HUDEP-2 (cell line): ENCODE data around the gene AAMP.

ENCODE experiments used
- DNase-seq, 76 experiments: peaks; one replicate each; lab custom pipeline; 2025; ENCODE audit not compliant: unreplicated experiment in 76 of 76; lab: John Stamatoyannopoulos, UW

AAMP gene

DNA sequence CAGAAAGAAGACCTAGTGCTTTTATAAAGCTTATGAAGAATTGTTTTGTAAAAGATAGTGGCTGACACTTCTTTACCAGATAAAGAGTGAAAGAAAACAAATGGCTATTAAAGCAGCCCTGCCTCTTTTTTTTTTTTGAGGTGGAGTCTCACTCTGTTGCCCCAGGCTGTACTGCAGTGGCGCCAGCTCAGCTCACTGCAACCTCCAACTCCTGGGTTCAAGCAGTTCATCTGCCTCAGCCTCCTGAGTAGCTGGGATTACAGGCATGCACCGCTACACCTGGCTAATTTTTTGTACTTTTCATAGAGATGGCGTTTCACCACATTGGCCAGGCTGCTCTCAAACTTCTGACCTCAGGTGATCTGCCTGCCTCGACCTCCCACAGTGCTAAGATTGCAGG lies 40.1 kb downstream of the AAMP start:
- no peak for DNase-seq

DNA sequence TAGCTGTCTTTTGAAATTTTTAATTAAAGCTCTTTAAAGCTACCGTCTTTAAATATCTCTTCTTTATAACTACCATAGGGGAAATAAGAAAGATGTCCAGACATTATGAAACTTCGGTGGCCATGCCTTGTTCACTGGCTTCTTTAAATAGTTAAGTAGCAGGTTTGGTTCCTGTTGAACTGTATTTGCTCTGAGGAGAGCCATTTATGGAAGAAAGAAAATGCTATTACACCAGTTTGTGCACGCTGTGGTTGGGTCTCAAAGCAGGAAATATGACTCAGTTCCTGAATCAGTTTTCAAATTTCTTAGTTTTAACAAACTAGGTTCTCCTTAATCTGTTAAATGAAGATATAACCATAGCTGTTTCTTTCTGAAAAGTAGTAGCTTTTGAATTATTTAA lies 40.7 kb downstream of the AAMP start:
- no peak for DNase-seq

DNA sequence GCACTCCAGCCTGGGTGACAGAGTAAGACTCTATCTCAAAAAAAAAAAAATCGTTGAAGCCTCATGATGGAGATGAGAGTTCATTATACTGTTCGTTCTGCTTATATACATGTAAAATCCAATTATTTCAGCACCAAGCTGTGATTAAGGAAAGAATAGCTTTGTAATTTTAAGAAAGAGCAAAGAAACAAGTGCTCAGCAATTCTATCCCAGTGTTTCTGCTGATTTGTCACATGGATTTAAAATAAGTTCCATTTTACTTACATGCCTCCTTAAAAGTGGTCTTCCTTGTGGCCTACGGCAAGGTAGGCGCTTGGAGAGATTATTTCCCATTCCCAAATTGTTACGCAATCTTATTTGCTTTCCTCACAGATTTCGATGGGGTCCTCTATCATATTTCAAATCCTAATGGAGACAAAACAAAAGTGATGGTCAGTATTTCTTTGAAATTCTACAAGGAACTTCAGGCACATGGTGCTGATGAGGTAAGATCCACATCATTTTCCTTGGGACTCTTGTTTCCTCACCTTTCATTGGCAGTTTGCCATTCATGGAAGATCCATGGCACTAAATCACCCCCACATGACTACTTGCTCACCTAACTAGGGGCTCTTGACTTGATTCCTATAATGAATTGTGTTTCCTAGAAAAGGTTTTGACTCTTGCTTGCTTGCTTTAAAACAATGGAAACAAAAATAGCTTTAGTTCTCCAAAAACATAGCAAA lies 41.4 kb downstream of the AAMP start:
- DNase-seq: no peak

DNA sequence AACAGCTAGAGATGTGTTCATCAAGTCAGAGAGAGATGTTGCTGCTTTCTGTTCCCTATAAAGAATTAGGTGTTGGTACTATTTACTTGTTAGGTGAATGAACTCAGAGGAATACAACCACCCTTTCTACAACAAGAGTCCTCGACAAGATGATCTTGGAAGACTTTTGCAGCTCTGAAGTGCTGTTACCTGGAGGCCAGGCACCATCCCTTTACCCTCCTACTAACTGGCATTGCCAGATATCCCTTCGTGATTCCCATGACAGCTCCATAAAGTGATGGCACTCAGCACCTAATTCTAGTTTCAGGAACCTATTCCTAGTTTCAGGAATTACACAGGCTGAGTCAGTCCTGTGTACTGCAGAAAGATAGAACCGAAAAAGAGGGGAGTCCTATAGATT lies 43.0 kb downstream of the AAMP start:
- no peak for DNase-seq

DNA sequence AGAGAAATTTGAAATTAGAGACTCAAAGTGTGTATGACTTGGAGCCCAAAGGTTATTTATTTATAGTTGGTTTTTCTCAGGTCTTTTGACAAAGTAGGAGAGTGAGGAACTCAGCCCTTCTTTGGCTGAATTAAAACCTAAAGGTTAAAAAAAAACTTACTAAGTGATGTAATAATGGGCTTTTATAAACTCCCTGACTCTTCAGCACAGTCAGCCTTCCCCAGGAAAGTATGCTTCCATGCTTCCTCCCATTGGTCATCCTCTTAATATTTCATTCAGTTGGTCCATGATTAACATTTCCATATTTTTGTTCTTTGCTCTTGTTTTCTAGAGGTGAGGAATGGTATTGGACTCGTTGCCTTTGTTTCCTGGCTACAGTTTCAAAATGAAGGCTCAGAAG lies 45.8 kb downstream of the AAMP start:
- DNase-seq: no peak

DNA sequence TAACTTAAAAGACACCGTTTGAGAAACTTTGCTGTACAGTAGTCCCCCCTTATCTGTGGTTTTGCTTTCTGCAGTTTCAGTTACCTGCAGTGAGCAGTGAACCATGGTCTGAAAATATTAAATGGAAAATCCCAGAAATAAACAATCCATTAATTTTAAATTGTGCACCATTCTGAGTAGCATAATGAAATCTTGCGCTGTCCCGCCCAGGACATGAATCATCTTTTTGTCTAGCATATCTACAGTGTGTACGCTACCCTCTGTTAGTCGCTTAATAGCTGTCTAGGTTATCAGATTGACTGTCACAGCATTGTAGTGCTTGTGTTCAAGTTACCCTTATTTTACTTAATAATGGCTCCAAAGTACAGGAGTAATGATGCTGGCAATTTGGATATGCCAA lies 46.9 kb downstream of the AAMP start:
- DNase-seq: peak in 1 of 76 experiments; percentile 18

DNA sequence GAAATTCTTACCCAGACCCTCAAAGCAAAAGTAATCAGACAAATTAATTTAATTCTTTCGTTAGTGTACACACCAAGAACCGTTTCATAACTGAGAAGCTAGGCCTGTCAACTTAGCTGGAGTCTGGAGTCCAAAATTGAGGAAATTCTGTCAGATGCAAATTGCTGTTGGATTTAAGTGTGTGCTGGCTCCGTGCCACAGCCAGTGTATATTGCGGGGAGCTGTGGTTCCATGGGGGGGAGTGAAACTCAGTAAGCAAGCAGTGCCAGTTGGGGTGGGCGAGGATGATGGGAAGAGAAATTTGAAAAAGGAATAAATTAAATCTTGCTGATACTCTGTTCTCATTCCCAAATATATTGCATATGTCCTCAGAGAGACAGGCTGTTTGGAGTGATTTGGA lies 48.9 kb downstream of the AAMP start:
- DNase-seq: no peak

DNA sequence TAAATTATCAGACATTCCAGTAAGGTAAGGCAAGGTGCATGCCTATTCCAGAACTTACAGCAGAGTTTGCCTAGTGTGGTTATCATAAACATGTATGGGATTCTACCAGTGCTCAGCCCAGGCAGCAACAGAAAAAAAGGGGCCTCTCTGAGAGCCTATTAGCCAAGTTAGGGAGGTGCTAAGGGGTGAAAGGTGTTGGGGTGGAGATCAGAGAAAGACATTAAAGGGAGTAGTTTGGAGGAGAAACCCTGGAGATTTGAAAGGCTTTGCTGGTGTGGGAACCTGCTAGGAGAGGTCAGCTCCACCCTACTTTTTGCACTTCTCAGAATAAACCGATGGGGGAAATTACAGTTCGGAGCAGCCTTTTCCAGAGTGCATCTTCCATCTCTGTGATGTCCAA lies 50.0 kb downstream of the AAMP start:
- no peak for DNase-seq

DNA sequence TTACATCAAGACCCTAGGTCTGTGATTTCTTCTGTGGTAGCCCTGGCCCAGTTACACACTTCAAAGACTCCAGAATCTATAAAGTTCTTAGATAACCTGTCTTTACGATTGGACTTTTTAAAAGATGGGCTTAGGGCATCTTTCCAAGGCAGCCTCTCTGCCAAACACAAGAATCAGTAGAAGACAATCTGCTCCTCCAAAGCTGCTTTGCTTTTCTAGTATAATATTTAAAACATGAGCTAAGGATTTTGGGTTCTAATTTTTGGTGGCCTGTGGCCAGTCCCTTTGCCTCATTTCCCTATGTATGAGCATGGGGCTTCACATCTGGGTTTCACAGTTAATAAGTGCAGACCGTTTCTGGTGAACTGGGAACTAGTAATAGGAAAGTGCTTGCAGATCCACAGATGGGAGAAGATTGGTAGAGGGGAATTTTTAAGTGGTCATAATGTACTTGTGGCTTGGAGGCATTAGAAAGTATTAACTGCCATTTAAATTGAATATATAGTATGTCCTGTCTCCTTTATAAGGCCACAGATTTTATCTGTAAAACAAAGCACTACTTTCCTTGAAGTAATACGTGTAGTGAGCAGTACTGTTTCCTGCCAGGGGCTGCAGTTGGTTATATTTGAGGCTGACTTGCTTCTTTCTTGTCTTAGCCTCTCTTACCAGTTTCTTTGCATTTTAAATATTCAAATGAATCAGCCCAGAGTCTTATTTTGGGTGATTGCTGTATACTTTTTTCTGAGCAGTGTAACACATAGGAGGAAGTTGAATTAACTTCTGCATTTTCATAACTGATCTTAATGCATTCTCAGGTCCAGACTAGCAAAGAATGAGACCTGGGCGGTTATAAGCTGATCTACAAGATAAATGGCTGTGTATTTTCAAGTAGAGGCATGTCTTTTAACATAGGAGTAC lies 51.4 kb downstream of the AAMP start:
- DNase-seq: peak in 3 of 76 experiments; percentile 4 to 11 (median 8)

DNA sequence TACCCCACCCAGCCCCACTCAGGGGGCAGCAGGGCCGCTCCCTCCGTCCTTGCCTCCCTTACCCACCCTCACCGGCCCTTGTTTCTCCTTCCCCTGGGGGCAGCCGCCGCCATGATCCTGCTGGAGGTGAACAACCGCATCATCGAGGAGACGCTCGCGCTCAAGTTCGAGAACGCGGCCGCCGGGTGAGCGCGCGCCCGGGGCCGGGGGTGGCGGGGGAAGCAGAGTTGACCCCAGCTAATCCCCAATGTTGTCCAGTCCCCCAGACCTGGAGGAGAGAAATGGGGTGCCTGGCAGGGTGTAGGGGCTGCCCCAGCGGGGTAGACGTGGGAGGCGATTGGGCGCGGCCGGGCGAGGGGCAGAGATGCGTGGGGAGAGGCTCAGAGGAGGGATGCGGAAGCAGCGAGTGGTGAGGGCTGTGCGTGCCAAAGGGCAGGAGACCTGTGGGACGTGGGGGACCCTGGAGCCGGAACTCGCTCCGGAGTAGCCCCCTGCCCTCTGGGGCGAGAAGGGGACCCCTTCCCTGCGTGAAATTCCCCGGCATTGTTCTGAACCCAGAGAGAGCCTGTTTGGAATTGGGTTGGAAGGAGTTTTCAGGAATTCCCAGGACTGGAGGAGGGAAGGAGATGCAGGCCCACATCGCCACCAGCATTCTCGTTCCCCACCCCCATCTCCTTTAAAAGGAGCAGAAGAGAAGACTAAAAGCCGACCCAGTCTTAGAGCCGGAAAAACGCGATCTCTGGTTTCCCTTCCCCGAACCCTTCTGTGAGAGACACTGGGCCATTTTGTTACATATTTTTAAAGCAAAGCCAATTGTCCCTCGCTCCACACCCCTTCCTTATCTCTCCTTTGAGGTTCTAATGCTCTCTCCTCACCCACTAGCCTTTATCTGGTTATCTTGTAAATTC lies 52.3 kb downstream of the AAMP start:
- DNase-seq: peak in 27 of 76 experiments; percentile 1 to 42 (median 19)

DNA sequence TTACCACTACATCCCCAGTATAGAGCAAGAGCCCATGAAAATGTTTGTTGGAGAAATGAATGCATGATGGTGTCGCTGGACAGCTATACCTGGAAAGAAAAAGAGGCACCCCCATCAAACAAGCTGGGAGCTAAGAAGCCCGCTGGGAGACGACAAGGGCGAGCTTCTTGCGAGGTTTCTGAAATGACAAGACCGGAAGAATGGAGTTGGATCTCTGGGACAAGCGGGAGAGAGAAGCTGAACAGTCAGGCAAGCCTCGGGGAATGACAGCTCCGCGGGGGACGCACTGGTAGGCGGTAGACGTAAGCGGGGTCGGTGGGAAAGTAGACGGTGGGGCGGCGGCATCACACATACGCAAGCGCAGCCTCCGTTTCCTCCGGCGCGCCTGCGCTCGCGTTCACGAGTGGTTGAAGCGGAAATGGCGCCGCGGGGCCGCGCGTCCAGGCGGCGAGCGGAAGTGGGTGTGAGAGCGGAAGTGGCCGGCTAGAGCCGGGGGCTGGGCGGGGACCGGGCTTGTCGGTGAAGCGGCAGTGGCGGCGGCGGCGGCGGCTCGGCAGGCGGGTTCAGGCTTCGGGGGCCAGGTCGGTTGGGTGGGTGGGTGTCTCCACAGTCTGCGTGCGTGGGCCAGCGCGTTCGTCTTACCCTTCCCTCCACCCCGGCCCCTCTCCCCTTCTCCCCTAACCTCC lies 53.1 kb downstream of the AAMP start, which contains the start of gene ARPC2:
ARPC2 (plus strand) TSS at position 516 of the 686 bp plus-strand sequence. CDS start 282 bp downstream, outside the sequence.
- peak in 75 of 76 experiments; percentile 4 to 92 (median 77) for DNase-seq

DNA sequence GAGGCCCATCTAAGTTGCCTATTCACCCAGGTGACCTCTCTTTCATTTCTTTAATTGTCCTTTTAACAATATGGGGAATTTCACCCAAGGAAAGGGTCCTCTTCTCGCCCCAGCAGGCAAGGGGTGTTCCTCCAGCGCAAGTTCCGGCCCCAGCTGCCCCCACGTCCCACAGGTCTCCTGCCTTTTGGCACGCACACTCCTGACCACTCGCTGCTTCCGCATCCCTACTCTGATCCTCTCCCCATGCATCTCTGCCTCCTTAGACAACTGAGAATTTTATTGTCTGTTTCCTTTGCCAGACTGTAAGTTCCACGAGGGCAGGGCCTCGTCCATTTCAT lies 53.6 kb downstream of the AAMP start:
- no peak for DNase-seq
